GM04503 (cell line): ENCODE measurements around the gene GRAMD4.

Experiments
- DNase-seq: peaks from one replicate; pipeline ENCODE4 v3.0.0-alpha.2; 2012; ENCODE audit warnings: low read depth

GRAMD4 gene

GRCh38 chr22:46673662-46674236 is 53.6 kb downstream of the GRAMD4 start:
- no peak for DNase-seq

DNA sequence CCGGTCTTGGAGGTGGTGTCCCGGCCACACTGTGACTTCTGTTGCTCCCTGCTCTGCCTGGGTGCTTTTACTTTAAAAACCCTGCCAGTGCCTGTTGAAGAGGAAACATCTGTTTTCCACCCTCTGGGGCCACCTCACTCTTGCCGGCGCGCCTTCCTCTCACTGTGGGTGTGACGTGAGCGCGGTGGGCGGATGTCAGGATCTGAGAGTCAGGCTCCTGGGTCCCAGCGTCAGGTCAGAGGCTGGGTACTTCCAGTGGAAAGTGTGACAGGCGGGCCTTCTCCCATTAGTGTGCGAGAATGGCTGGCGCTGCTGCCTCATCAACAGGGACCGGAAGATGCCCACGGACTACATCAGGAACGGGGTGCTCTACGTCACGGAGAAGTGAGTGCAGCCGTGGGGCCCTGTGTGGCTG is 54.2 kb downstream of the GRAMD4 start:
- no peak for DNase-seq

GRCh38 chr22:46674906-46675305 is 54.7 kb downstream of the GRAMD4 start:
- no peak for DNase-seq

GRCh38 chr22:46675479-46675878 is 55.3 kb downstream of the GRAMD4 start:
- DNase-seq: no peak

DNA sequence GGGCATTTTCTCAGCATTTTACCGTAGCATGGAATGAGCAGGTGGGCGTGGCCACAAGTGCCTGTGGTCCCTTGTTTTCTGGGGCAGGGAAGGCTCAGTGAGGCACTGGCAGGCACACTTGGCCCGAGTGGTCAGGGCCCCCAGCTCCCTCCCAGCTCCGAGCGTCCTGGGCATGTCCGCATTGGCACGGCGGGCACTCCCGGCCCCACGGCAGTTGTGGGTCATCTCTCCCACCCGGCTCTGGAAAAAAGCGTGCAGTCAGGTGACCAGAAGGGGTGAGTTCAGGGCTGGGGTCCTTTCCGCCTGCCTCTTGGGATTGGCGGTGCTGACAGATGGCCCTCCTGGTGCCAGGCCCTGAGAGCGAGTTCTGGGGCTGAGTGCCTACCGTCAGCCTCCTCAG is 55.8 kb downstream of the GRAMD4 start:
- no peak for DNase-seq

- no peak for DNase-seq
Observed at GRCh38 chr22:46676479-46676878, 56.3 kb downstream of the GRAMD4 start.

DNA sequence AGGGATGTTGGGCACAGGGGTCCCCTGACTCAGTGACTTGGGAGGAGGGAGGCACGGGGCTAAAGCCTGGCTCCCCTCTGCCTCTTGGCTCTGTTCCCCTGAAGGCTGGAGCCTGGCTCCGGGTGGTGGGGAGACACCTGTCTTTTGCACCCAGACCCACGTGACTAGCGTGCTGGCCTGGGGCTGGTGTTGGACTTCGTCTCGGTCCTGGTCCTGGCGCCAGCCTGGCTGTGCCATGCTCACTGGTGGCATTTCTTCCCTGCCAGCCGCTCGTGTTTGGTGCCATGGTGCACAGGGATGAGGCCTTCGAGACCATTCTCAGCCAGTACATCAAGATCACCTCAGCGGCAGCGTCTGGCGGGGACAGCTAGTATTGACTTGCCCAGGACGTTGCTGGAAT is 56.7 kb downstream of the GRAMD4 start:
- DNase-seq: no peak

DNA sequence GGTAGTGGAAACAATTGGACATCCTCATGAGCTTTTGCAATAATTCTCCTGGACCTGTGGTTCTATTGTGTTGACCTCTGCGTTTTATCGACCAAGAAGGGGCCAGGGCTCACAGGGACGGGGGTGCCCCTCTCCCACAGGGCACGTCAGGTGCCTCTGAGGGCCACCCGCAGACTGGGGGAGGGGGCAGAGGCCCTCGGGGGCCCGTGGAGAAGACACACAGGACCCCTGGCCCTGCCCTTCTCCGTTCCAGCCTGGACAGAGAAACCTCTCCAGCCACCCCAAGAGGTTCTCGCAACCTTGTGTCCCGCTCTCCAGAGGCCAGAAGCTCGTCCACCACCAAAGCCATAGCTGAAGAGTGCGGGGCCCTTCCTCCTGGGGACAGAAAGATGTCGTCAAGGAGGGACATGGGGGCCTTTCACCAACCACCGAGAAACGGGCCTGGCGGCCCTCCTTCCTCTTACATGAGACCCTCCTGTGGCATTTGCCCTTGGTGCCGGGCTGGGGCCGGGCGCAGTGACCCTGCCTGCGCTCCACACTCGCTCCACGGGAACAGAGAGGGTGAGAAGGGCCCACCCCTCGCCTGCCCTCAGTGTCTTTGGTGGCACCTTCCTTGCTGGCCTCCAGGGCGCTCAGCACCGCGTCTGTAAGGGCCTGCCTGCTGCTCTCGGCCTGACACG is 57.3 kb downstream of the GRAMD4 start:
- DNase-seq: no peak

GRCh38 chr22:46678003-46678657 is 57.9 kb downstream of the GRAMD4 start:
- no peak for DNase-seq

GRCh38 chr22:46678785-46679700 is 58.9 kb downstream of the GRAMD4 start:
- DNase-seq: no peak

GRCh38 chr22:46679706-46680269 is 59.6 kb downstream of the GRAMD4 start:
- no peak for DNase-seq

GRCh38 chr22:46681010-46681409 is 60.8 kb downstream of the GRAMD4 start:
- no peak for DNase-seq

GRCh38 chr22:46682011-46682731 is 62.0 kb downstream of the GRAMD4 start:
- no peak for DNase-seq

DNA sequence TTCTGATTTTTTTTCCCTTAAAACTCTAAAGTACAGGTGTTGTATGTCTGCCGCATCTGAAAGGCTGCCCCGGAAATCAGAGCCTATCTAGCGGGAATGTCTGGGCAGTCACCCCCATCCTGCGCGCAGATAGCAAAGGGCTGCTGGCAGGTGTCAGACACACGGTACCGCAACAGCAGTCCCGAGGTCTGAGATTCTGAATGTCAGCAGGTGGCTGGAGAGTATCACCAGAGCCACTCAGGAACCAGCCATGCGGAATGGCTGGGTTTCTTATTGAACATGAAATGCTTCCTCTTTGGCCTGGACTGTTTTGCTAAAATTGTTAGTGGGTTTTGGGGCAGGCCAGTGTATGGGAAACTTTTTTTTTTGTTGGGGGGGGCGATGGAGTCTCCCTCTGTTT is 64.5 kb downstream of the GRAMD4 start:
- no peak for DNase-seq

GRCh38 chr22:46686221-46687047 is 66.2 kb downstream of the GRAMD4 start:
- no peak for DNase-seq

DNA sequence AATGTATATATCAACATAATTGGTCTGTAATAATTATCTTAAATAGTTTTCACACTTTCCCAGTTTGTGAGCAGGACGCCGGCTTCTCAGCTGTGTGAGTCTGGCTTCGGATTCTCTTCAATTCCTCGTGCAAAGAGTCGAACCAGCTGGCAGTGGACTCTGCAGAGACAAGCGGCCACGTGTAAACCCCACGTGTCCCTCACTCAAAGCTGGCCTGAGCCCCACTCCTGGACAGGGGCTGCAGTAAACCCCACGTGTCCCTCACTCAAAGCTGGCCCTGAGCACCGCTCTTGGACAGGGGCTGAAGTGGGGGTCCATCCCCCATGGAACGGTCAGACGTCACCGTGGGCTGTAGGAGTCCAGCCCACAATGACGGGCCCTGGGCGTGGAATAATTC is 66.9 kb downstream of the GRAMD4 start:
- DNase-seq: no peak

GRCh38 chr22:46687460-46687859 is 67.3 kb downstream of the GRAMD4 start:
- no peak for DNase-seq

DNA sequence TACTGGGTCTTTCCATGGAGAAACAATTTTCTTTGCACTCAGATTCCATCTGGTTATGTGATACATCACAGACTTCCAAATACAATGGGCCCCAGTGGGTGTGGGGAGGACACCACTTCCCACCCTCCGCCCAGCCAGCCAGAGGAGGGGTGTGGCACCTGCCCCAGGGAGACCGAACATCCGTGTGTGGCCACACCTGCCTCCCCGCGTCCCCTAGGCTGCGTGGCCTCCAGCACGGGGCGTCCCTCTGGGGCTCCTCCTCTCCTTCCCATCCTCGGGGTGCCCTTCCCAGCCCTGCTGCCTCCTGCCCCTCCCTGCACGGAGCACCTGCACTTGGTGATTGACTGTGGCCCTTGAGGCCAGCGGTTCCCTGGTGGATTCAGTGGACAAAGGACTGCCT is 68.8 kb downstream of the GRAMD4 start:
- DNase-seq: no peak

DNA sequence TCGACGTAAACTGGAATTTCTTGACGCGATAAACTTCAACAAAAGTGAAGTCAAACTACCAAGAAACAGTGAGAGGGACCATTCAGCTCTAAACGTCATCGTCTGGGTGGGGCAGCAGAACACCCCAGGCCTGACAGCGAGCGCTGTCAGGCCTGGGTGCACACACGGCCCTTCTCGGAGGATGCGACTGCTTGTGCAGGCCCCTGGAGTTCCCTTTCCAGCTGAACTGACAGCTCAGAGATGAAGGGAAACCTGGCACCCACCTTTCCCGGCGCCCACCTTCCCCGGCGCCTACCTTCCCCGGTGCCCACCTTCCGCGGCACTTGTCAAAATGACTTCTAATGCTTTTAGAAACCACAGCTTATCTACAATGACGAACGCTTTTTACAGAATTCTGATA is 70.0 kb downstream of the GRAMD4 start:
- no peak for DNase-seq

- DNase-seq: no peak
Observed at GRCh38 chr22:46691571-46691970, 71.4 kb downstream of the GRAMD4 start.
